Fibroblast of the aortic adventitia (primary cell): ENCODE measurements around the gene TRPV4. TPM values are rescaled to one million over a fixed set of nuclear protein-coding genes. Genes with fewer than 3 reads are reported as not detected.

Source experiments
- DNase-seq: peaks from one replicate; pipeline ENCODE4 v3.0.0-alpha.2; 2010; ENCODE audit warnings: low read depth
- H3K4me3 ChIP-seq: 2 replicates; pipeline ENCODE4 v1.5.1; 2011; ENCODE audit warnings: low read depth, mild to moderate bottlenecking, control low read depth, low read length, moderate library complexity
- total RNA-seq: library from RNA; depleted of rRNA; stranded (reverse); fragments of >200 nt; gene quantifications from 2 replicates; pipeline ENCODE4 v1.2.3, GENCODE V29; 2012; ENCODE audit warnings: low replicate concordance
- TF ChIP-seq, protein P1 (sequence below): IDR thresholded peaks from 2 replicates; pipeline ENCODE4 v1.5.1; 2011; ENCODE audit warnings: mild to moderate bottlenecking, low read length, control low read depth, inconsistent platforms; ENCODE audit not compliant: insufficient read depth

Gene TRPV4
- total RNA-seq, 1 donor, result 2.1 TPM

DNA sequence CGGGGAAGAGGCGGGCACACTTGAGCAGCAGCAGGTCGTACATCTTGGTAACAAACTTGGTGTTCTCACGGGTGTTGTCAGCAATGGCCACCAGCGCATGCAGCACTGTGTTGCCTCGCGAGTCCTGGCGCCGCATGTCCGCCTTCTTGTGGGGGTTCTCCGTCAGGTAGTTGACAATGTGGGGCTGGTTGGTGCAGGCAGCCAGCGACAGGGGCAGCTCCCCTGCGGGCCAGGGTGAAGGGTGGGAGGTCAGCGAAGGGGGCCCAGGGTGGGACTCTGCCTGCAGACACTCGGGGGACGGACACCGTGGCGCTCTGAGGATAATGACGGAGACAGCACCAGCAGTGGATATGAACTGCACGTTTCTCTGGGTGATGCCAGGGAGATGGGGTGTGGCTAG, 34.5 kb downstream of the TRPV4 start:
- TF ChIP-seq, protein P1, sequence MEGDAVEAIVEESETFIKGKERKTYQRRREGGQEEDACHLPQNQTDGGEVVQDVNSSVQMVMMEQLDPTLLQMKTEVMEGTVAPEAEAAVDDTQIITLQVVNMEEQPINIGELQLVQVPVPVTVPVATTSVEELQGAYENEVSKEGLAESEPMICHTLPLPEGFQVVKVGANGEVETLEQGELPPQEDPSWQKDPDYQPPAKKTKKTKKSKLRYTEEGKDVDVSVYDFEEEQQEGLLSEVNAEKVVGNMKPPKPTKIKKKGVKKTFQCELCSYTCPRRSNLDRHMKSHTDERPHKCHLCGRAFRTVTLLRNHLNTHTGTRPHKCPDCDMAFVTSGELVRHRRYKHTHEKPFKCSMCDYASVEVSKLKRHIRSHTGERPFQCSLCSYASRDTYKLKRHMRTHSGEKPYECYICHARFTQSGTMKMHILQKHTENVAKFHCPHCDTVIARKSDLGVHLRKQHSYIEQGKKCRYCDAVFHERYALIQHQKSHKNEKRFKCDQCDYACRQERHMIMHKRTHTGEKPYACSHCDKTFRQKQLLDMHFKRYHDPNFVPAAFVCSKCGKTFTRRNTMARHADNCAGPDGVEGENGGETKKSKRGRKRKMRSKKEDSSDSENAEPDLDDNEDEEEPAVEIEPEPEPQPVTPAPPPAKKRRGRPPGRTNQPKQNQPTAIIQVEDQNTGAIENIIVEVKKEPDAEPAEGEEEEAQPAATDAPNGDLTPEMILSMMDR, result no peak
- no peak for DNase-seq
- H3K4me3 ChIP-seq, result no peak overlapping the region

DNA sequence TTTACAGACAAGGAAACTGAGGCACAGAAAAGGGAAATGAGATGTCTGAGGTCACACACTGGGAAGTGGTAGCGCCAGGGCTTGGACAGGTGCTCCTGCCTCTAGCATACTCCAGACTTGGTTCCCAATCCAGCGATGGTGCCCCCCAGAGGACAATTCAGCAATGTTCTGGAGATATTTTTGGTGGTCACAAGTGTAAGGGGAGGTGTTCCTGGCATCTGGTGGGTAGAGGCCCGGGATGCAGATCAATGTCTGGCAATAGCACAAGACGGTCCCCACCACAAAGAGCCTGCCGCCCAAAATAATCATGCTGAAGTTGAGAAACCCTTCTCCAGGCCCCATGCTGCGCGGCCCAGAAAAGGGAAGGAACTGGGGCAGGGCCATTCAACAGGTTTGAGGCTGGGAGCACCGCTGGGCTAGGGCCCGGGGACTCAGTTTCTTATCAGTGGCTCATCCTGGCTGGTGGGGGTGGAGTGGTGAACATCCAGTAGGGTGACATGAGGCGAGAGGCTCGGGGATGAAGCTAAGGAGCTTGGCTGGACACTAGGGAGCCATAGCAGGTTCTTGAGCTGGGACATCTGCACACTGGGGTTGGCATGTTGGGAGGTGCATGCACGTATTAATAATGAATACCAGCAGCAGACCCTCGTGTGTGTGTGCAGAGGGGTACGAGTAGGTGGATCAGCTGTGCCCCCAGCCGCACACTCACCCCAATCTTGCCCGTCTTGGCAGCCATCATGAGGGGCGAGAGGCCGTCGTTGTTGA, 35.1 kb downstream of the TRPV4 start:
- no peak overlapping the region for H3K4me3 ChIP-seq
- no peak for DNase-seq
- TF ChIP-seq, protein P1, result peak; percentile 10

DNA sequence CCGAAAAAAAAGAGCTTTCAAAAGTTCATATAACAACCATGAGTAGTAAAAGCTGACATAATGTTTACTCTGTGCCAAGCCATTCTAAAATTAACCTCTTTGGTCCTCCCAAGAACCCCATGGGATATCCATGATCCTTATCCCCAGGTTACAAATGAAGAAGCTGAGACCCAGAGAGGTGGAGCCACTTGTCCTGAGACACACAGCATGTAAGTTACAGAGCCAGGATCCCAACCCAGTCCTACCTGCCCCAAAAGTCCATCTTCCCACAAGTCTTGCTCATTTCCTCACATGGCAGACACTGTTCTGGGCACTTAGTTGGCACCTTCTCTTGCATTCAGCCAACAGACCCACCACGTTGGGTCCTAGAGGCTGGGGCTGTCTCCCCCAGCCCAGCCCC, 37.1 kb downstream of the TRPV4 start:
- no peak for DNase-seq
- no peak overlapping the region for H3K4me3 ChIP-seq
- TF ChIP-seq, protein P1, result no peak

DNA sequence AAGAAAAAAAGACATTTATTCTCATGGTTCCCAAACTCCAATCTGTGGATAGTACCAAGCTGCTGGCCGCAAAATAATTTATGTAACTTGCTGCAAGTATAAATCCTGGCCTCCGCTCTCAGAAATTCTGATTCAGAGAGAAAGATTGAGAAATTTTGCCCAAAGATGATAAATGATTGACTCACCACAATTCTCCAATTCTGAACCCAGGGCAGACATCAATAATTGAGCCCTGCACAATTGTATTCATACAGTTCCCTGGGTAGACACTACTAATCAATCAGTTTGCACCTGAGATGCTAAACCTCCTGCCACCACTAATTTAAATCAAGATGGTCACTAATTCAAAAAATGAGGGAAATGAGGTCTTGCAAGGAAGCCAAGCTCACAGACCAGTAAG, 38.2 kb downstream of the TRPV4 start:
- no peak overlapping the region for H3K4me3 ChIP-seq
- DNase-seq, result peak; percentile 71
- TF ChIP-seq, protein P1, result no peak

DNA sequence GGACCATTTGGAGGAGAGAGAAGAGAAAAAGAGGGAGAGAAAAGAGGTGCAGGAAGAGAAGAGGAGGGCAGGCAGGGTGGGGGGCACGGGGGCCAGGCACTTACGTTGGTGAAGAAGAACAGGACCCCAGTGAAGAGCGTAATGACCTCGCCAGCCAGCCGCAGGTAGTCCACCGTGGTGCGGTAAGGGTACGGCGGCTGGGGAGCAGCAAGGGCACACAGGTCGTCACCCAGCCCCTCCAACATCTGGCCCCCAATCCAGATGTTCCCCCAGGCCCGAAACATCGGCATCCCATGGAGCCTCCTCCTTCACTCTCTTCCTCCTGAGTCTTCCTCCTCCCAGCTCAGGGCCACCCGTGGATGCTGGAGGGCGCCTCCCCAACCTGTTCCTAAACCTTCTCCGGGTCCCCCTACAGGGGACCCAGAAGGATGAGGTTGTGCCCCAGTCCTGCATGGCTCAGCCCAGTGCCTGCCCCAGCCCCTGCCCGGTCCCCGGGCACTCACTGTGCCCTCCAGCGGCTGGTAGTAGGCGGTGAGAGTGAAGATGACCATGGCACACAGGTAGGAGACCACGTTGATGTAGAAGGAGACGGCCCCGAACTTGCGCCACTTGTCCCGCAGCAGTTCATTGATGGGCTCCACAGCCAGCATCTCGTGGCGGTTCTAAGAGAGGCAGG, 39.2 kb downstream of the TRPV4 start:
- no peak for DNase-seq
- H3K4me3 ChIP-seq, result no peak overlapping the region
- TF ChIP-seq, protein P1, result no peak

DNA sequence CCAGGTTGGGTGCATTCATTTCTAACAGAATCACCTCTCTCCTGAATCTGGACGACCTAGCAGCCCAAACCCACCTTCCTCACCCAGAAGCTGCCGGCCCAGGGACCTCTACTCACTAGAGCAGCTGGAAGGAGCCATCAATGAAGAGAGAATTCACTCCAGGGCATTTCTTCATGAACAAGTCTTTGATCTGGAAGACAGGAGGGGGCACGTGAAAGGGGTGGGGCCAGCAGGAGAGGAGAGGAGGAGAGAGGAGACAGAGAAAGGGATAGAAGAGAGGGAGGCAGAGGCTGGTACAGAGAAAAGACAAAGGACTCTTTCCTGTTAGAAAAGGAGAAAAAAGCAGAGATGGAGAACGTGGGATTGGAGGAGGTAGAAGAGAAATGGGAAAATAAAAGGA, 39.8 kb downstream of the TRPV4 start:
- DNase-seq, result no peak
- H3K4me3 ChIP-seq, result no peak overlapping the region

More for the DNA sequence above, 39.8 kb downstream of the TRPV4 start:
- TF ChIP-seq, protein P1, result no peak
